ENCODE data around the gene SOHLH1.

GRCh38 chr9:135689011-135689410 is 10.3 kb downstream of the SOHLH1 start:
- TF ChIP-seq CTCF (IDR thresholded peaks at IDR 0.05) = no peak
- no peak for TF ChIP-seq POLR2A (IDR thresholded peaks at IDR 0.05)
